Esophagus (tissue), 2 donors: ENCODE results near the gene KRT36. TPM values are rescaled to one million over a fixed set of nuclear protein-coding genes. Genes with fewer than 3 reads are reported as not detected.

Source experiments
- polyA plus RNA-seq, 2 donors: library from polyadenylated mRNA; stranded (reverse); fragments of 200-250 nt; gene quantifications; one replicate each; pipeline ENCODE4 v1.2.3, GENCODE V29; 2013
- donor health status: healthy with polysubstance abuse.
- donor health status: Bipolar disorder and iron deficiency.

KRT36 gene
- polyA plus RNA-seq, 2 donors, result 0.07 to 0.10 TPM

Other genes with a start within 250 kb of the KRT36 start
- gene KRTAP9-4, start 240.2 kb downstream of the KRT36 start, polyA plus RNA-seq, result not detected
- not detected for gene KRTAP9-9, start 234.5 kb downstream of the KRT36 start, polyA plus RNA-seq
- gene KRTAP9-6, start 224.5 kb downstream of the KRT36 start, polyA plus RNA-seq, result not detected
- not detected for gene KRTAP9-7, start 214.2 kb downstream of the KRT36 start, polyA plus RNA-seq
- not detected for gene KRTAP29-1, start 187.1 kb downstream of the KRT36 start, polyA plus RNA-seq
- gene KRTAP16-1, start 180.6 kb downstream of the KRT36 start, polyA plus RNA-seq, result not detected
- not detected for gene KRTAP17-1, start 174.2 kb downstream of the KRT36 start, polyA plus RNA-seq
- 1 to 10 TPM in 1 of 2 donors, under 1 TPM in 1; 0.69 to 1.2 TPM for gene KRT33A, start 139.1 kb downstream of the KRT36 start, polyA plus RNA-seq
- under 1 TPM; 0.12 to 0.16 TPM for gene KRT33B, start 120.1 kb downstream of the KRT36 start, polyA plus RNA-seq
- under 1 TPM; 0.19 to 0.20 TPM for gene KRT34, start 107.6 kb downstream of the KRT36 start, polyA plus RNA-seq
- gene KRT31, start 92.3 kb downstream of the KRT36 start, polyA plus RNA-seq, result 10 to 100 TPM in 1 of 2 donors, 1 to 10 TPM in 1; 3.8 to 16.7 TPM
- gene KRT37, start 65.3 kb downstream of the KRT36 start, polyA plus RNA-seq, result not detected
- gene KRT38, start 48.9 kb downstream of the KRT36 start, polyA plus RNA-seq, result under 1 TPM in 1 of 2 donors, not detected in 1; 0.02 TPM
- 1 to 10 TPM; 1.9 to 8.5 TPM for gene KRT32, start 22.5 kb downstream of the KRT36 start, polyA plus RNA-seq
- not detected for gene KRT35, start 8.8 kb downstream of the KRT36 start, polyA plus RNA-seq
- gene KRT13, start 15.7 kb upstream of the KRT36 start, polyA plus RNA-seq, result over 10,000 TPM; 46,015 to 60,858 TPM
- gene KRT15, start 29.0 kb upstream of the KRT36 start, polyA plus RNA-seq, result 1,000 to 10,000 TPM; 1,457 to 2,808 TPM
- gene KRT19, start 38.4 kb upstream of the KRT36 start, polyA plus RNA-seq, result 1,000 to 10,000 TPM in 1 of 2 donors, 100 to 1,000 TPM in 1; 506 to 1,087 TPM
- gene KRT9, start 82.1 kb upstream of the KRT36 start, polyA plus RNA-seq, result under 1 TPM; 0.12 to 0.24 TPM
- 1,000 to 10,000 TPM in 1 of 2 donors, 100 to 1,000 TPM in 1; 516 to 1,961 TPM for gene KRT14, start 97.0 kb upstream of the KRT36 start, polyA plus RNA-seq
- 100 to 1,000 TPM; 413 to 534 TPM for gene KRT16, start 122.9 kb upstream of the KRT36 start, polyA plus RNA-seq
- gene KRT17, start 134.7 kb upstream of the KRT36 start, polyA plus RNA-seq, result 100 to 1,000 TPM in 1 of 2 donors, 10 to 100 TPM in 1; 92.9 to 191 TPM
- gene EIF1, start 199.0 kb upstream of the KRT36 start, polyA plus RNA-seq, result 100 to 1,000 TPM; 342 to 553 TPM
- not detected for gene GAST, start 222.4 kb upstream of the KRT36 start, polyA plus RNA-seq
- gene HAP1, start 244.7 kb upstream of the KRT36 start, polyA plus RNA-seq, result 1 to 10 TPM in 1 of 2 donors, under 1 TPM in 1; 0.35 to 1.4 TPM